Measurements from ENCODE around the gene SLC4A2. TPM values are rescaled to one million over a fixed set of nuclear protein-coding genes. Genes with fewer than 3 reads are reported as not detected.
"Not testable (repeated sequence)": the region's sequence is repeated elsewhere in the genome, so short reads cannot be mapped to it uniquely, and the experiment has no call there.

The SLC4A2 gene
- total RNA-seq, 1 experiment from 2014 or later, result 199 TPM

DNA sequence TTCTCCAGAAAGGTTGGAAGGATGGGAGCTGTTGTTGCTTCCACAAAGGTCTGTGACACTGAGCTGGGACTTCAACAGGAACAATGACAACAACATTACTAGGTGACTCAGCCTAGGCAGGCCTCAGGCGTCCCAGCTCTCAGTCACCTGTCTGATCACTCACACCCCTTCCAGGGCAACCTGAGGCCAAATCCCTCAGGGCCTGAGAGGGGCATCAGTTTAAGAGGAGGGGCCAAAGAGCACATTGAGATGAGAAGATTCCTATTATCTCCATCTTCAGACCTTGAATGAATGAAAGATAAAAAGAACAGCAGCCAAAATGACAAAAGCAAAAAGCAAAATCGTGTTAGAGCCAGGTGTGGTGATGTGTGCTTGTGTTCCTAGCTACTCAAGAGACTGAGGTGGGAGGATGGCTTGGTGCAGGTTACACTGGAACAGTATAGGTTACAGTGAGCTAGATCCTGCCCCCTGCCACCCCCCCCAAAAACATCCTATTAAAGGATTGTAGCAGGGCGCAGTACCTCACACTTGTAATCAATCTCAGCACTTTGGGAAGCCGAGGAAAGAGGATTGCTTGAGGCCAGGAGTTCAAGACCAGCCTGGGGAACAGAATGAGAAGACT is 34.8 kb upstream of the SLC4A2 start, which contains the start of gene ATG9B:
Gene ATG9B (minus strand): TSS at position 60 of the 622 bp plus-strand sequence. CDS start 71 bp downstream, outside the sequence.
- DNase-seq (ENCODE audit: extremely low read depth, low read depth), result no peak

DNA sequence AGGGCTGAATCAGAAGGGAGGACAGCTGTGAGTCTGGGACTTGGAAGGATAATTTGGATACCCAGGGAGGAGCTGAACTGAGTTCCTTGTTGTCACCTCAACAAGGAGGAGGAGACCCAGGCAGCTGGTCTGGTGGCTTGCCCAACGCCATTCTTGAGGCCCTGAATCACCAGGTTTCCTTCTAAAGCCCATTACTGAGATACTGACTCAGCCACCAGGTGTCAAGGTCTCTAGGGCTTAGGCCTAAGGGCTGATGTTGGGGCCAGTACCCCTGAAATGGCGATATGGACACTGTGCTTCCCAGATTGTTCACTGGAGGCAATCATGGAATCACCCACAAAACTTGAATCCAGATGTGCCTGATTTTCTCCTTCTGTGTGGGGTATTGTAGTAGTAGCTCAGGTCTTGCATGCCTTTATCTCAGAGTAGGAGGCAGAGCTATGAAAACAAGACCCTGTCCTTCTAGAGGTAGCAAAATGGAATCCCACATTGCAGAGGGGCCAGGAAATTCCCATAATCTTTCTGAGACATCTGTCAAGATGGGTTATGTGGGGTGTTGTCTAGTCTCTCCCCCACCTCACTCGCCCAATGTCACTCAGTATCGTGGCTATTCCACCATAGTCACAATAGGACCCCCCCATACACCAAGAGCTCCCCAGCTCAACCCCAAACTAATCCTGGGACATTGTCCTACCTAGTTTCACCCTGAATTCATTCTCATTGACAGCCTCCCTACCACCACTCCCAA is 33.3 kb upstream of the SLC4A2 start:
- no peak for DNase-seq (ENCODE audit: extremely low read depth, low read depth)

DNA sequence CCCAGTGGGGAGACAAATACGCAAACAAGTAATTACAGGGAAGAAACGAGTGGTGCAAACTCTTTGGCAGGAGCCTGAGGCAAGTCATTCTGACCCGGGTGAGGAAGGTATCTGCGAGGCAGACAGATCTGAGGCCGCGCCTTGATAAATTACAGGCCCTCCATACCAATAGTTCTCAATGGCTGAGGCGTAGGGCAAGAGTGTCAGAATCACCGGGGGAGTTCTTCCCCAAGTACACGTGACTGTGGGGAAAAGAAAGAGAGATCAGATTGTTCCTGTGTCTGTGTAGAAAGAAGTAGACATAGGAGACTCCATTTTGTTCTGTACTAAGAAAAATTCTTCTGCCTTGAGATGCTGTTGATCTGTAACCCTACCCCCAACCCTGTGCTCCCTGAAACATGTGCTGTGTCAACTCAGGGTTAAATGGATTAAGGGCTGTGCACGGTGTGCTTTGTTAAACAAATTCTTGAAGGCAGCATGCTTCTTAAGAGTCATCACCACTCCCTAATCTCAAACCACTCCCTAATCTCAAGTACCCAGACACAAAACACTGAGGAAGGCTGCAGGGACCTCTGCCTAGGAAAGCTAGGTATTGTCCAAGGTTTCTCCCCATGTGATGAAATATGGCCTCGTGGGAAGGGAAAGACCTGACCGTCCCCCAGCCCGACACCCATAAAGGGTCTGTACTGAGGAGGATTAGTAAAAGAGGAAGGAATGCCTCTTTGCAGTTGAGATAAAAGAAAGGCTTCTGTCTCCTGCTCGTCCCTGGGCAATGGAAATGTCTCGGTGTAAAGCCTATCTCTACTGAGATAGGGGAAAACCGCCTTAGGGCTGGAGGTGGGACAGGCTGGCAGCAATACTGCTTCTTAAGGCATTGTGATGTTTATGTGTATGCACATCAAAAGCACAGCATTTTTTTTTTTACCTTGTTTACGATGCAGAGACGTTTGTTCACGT is 32.3 kb upstream of the SLC4A2 start:
- not testable (repeated sequence) for DNase-seq (ENCODE audit: extremely low read depth, low read depth)

DNA sequence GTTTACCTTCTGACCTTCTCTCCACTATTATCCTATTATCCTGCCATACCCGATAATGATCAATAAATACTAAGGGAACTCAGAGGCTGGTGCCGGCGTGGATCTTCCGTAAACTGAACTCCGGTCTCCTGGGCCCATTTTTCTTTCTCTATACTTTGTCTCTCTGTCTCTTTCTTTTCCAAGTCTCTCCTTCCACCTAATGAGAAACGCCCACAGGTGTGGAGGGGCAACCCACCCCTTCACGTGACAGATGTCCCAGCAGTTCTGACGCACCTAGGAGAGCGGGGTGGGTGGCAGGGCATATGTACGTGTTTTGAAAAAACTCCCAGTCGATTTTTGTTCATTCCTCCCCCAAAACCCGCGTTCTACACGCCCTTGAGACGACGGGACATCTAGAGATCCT is 31.7 kb upstream of the SLC4A2 start:
- not testable (repeated sequence) for DNase-seq (ENCODE audit: extremely low read depth, low read depth)

DNA sequence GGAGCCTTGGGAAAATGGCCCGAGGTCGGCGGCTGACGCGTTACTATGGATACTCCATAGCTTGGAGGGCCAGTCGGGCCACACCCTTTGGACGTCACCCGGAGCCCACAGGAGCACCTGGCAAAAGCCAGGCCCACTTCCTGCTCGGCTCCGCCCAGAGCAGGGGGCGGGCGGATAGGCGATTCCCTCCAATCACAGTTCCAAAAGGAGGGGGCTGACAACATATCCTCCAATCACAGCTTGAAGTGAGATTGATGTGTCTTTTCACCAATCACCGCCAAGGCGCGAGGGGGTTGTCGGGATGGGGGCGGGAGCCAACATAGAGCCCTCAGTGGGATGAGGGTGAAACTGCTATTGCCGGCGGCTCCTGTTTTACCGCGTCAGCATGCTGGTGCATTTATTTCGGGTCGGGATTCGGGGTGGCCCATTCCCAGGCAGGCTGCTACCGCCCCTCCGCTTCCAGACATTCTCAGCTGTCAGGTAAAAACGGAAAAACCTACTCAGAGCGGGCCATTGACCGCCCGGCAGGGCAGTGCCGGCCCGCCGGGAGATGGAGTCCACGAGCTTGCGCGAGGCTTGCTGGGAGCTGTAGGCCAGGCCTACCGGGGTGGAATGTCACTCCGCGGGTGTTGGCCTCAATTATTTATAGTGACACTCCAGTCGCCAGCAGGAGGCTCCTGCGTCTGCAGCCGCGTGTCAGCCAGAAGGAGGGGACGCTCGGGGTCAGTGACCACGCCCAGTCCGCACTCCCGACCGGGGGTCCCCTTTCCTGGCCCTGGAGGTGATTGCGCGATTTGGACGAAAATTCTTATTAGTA is 31.1 kb upstream of the SLC4A2 start, which contains the start of gene ABCB8:
Gene ABCB8 (plus strand): TSS at position 320 of the 817 bp plus-strand sequence. CDS start 66 bp downstream, at position 386.
- peak; percentile 99 for DNase-seq (ENCODE audit: extremely low read depth, low read depth)

DNA sequence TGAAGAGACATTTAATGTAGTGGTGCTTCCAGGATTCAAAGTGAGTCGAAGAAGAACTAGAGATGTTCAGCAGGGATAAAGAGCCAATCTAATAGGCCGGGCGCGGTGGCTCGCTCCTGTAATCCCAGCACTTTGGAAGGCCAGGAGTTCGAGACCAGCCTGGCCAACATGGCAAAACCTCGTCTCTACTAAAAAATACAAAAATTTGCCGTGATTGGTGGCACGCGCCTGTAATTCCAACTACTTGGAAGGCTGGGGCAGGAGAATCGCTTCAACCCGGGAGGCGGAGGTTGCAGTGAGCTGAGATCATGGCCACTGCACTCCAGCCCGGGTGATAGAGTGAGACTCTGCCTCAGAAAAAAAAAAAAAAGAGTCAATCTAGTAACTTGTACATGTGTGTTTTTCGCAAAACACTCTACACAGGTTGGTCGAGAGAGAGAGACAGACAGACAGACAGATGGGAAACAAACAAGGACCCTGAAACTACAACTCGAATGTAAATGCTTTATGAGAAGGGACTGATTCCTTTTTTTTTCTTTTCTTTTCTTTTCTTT is 30.4 kb upstream of the SLC4A2 start:
- no peak for DNase-seq (ENCODE audit: extremely low read depth, low read depth)

DNA sequence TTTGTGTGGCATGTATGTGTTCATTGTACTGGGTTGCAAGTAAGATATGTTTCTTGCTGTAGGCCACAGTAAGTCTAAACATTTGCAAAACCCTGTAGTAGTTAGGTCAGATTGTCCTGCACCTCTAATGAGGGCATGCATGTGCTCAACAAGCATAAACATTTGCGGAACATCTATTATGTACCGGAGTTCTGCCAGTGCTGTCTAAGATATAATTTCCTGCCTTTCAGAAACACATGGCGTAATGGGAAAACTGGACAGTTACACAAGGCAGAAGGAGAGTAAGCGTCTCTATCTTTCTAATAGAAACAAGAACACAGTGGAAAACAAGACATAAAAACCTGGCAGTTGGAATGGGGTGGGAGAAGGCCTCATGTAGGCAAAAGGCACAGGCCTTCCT is 28.4 kb upstream of the SLC4A2 start:
- no peak for DNase-seq (ENCODE audit: extremely low read depth, low read depth)

DNA sequence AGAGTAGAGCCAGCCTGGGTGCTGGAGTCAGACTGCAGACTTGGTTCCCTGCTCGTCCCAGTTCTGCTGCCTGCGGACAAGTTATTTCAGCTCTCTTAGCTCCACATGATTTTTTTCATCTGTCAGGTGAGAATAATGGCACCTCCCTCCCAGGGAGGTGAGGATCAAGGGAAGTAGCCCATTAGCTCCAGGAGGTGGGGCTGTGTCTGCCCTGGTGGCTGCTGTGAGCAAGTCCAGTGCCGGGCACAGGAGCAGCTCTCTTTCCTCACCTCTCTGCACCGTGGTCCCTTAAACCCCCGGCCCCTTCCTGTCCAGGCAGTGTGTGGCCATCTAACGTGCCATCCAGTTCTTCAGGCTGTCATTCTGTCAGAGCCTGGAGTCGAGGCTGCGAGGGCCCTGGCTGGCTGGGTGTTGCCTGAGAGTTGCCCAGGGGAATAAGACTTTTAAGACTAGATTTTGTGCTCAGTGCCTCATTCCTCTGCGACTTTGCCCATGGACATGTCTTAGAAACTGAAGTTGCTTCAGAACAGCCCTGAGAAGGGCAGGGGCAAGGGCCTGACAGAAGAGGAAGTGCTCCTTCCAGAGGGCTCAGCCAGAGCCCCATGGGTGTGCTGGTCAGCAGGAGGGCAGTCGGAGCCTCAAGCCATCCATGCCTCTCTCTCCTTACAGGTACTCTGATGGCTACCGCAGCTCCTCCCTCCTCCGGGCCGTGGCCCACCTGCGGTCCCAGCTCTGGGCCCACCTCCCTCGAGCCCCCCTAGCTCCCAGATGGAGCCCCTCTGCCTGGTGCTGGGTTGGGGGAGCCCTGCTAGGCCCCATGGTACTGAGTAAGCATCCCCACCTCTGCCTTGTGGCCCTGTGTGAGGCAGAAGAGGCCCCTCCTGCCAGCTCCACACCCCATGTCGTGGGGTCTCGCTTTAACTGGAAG is 26.2 kb upstream of the SLC4A2 start:
- no peak for DNase-seq (ENCODE audit: extremely low read depth, low read depth)

DNA sequence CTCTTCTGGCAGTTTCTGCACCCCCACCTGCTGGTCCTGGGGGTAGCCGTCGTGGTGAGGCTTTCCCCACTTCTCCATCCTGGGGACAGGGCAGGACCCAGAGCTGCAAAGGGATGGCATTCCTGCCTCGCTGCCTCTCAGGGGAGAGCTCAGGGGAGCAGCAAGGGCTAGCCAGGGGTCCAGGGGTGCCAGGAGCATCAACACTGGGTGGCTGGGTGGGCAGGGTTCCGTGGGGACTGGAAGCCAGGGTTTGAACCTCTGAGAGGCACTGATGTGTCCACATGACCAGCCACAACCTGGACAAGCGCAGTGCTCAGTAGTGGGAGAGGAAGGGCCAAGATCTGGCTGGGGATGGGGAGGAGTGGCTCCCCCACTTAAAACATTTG is 25.5 kb upstream of the SLC4A2 start:
- DNase-seq (ENCODE audit: extremely low read depth, low read depth), result no peak

DNA sequence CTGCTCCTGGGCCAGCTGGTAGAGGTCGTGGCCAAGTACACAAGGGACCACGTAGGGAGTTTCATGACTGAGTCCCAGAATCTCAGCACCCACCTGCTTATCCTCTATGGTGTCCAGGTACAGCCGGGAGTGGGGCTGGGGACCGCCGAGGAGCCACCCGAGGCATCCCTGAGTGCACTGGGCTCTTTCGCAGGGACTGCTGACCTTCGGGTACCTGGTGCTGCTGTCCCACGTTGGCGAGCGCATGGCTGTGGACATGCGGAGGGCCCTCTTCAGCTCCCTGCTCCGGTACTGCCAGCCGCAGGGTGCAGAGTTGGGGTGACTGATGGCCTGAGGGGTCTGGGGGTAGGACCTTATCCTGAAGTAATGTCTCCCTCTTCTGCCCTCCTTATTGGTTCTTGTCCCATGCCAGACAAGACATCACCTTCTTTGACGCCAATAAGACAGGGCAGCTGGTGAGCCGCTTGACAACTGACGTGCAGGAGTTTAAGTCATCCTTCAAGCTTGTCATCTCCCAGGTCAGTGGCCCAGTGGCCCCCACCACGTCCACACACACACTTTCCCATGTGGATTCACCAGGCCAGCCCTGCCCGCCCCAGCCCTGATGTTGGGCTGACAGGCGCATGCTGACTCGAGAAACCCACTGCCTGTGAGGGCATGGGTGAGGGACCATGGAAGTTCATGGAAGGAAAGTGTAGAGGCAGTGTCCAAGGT is 24.9 kb upstream of the SLC4A2 start:
- no peak for DNase-seq (ENCODE audit: extremely low read depth, low read depth)

DNA sequence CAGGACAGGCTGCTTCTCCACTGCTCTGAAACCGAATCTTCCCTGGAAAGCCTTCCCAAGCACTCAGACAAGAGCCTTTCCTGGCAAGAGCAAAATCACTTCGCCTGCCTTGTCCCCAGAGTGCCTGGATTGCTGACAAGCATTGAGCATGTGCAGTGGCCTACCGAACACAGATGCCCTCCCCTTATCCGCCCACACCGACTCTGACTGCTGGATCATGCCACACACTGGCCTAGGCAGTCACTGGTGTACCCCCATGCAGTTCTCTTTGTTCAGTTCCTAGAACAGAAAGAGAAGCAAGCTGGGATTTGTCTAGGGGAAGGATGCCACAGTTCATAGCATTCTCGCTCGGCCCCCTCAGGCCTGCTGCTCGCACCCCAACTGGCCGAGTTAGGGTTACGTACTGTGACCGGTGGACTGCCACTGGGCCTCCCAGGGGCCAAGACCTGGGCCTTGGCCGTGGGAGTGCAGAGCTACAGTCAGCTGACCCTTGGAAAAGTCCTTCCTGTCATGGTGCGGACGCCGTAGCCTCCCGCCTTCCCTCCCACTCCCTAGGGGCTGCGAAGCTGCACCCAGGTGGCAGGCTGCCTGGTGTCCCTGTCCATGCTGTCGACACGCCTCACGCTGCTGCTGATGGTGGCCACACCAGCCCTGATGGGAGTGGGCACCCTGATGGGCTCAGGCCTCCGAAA is 24.2 kb upstream of the SLC4A2 start:
- DNase-seq (ENCODE audit: extremely low read depth, low read depth), result no peak

DNA sequence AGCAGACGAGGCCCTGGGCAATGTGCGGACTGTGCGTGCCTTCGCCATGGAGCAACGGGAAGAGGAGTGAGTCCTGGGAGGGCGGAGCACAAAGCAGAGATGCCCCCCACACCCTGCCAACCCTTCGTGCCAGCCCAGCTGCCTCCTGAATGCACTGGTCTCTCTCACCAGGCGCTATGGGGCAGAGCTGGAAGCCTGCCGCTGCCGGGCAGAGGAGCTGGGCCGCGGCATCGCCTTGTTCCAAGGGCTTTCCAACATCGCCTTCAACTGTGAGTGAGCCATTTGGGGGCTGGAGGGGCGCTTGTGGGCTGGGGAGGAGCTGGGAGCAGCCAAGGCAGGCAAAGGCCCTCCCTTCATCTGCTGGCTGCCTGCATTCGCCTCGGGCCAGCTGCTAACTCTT is 23.5 kb upstream of the SLC4A2 start:
- DNase-seq (ENCODE audit: extremely low read depth, low read depth), result no peak

DNA sequence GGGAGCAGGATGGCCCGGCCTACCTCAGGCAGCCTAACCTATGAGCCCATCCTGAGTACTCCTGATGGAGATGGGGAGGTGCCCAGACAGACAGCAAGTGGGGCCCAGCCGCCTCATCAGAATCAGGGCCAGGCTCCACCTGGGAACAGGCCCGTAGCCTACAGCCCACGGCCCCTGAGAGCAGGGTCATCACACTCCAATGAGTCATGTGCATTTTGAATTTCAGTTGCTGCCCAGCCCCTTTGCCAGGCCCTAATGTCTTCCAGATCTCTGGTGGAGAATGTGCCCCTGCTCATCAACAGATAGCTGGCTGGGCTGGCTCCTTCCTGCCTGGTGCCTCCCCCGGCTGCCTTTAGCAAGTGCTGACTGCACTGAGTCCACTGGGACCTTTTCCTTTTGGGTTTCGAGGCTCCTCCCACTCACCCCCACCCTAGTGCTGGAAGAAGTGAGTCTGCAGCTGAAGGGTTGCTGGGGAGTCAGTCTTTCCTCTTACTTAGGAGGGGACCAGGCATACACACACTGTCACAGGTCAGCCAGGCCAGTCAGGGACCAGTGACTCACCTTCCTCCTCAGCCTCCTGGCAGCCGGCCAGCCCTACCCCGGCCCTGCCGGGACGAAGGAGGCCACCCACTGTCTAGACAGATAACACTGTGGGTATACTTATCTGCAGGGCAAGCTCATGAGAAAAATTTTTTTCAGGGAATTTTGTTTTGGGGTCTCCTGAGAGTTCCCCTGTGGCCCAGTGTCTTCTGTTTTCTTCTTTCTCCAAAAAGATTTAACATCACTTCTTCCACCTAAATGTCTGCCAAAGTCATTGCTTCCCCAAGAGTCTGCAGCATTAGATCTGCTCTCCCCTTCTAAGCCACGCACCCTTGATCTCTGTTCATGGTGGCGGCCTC is 20.2 kb upstream of the SLC4A2 start:
- peak; percentile 43 for DNase-seq (ENCODE audit: extremely low read depth, low read depth)

DNA sequence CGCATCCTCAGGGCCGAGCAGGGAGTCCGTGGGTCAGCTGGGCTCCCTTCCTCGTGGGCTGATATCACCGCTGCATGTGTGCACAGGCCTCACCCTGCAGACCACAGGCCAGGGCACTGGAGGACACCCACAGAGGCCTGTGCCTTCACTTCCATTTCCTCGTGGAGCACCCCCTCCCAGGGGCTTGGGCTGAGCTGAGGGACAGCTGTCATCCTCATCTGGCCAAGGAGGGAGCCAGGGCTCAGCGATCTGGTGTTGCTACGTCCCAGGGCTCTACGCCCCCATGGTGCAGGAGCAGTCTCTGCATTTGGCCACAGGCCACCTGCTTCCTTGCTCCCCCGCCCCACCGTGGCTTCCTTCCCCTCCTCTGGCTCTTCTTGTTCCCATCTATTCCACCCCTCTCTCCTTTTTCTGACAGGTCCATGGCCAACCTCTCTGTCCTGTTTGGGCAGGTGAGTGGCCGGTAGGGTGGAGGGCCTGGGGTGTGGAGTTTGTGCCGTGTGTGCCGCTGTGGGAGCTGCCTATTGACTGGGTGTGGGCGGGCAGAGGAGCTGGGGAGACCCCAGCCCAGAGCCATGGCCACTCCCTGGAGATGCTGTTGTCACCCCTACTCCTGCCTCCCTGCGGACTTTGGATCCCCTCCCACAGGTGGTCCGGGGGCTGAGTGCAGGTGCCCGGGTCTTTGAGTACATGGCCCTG is 19.4 kb upstream of the SLC4A2 start:
- no peak for DNase-seq (ENCODE audit: extremely low read depth, low read depth)

DNA sequence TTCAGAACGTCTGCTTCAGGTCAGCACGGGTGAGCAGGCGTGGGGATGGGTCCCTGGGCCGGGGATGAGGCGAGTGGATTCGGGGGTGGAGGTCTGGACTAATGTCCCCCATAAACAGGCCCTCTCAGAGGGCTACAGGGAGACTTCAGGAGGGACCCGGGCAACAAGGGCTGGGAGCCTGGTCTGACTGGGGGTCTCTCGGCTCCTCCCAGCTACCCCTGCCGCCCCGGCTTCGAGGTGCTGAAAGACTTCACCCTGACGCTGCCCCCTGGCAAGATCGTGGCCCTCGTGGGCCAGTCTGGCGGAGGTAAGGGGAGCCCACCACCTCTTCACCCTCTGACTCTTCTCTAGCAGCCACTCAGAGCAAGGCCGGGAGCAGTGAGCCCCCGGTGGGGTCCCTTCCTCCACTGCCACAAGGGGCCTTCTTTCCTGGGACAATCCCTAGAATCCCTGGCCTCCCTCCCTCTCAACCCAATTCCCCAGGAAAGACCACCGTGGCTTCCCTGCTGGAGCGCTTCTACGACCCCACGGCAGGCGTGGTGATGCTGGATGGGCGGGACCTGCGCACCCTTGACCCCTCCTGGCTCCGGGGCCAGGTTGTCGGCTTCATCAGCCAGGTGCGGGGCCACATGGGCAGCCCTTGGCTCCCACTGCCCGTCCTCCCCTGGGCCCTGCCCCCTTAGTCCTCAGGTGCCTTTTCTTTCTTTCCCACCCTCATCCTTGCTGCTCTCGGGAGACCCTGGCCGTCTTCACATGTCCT is 18.6 kb upstream of the SLC4A2 start:
- DNase-seq (ENCODE audit: extremely low read depth, low read depth), result no peak

Data from NCI-H460 (cell line).